LHCN-M2 (cell line): ENCODE measurements around the gene COX7A1. TPM values are rescaled to one million over a fixed set of nuclear protein-coding genes. Genes with fewer than 3 reads are reported as not detected.

Experiments used
- DNase-seq: peaks from one replicate; pipeline ENCODE4 v3.0.0-alpha.2; 2012; ENCODE audit warnings: low read depth
- total RNA-seq: library from RNA; depleted of rRNA; stranded (reverse); fragments of >200 nt; gene quantifications from 2 replicates; pipeline ENCODE4 v1.2.3, GENCODE V29; 2014; rRNA removed

The COX7A1 gene
- total RNA-seq, 1 experiment from 2014 or later = not detected

DNA sequence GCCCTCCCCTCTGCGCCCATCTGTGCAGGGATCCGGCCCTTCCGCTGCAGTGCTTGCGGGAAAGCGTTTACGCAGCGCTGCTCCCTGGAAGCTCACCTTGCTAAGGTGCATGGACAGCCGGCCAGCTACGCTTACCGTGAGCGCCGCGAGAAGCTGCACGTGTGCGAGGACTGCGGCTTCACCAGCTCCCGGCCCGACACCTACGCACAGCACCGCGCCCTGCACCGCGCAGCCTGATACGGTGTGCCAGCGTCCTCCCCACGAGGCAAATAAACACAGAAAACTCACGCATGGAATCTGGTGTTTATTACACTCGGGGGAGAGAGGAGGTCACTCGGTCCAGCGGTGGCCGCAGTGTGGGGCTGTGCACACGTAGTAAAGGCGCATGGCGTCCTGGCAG is 38.8 kb downstream of the COX7A1 start:
- no peak for DNase-seq

DNA sequence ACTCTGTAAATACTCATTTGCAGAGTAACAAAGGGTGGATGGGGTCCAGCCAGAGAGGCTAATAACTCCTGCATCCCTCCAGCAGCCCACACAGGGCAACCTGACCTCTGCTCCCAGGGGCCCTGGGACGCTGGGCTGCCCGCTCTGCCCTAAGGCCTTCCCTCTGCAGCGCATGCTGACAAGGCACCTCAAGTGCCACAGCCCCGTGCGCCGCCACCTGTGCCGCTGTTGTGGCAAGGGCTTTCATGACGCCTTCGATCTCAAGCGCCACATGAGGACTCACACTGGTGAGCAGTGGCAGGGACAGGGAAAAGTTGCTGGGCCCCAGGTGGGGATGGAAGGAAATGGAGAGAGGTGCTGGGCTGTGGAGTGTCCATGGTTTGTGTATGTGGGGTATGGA is 39.6 kb downstream of the COX7A1 start:
- DNase-seq = no peak

DNA sequence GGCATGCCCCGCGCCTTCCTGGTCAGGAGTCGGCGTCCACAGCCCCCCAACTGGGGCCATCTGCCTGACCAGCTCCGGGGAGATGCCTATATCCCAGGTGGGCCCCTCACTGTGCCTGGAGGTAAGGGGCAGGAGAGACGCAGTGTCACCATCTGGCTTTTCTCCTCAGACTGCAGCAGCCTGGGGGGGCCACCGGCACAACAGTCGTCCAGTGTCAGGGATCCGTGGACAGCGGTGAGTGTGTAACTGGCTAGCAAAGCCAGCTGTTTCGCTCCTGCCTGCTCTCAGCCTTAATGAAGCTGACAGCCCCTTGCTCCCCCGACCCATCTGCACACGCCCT is 41.1 kb downstream of the COX7A1 start:
- no peak for DNase-seq

- DNase-seq = no peak
Observed at GRCh38 chr19:36110487-36111199, 41.6 kb downstream of the COX7A1 start, which contains the start of gene OVOL3. OVOL3 (plus strand) TSS chr19:36111143; CDS start chr19:36111203, 60 bp downstream.

GRCh38 chr19:36108684-36109083 is 43.6 kb downstream of the COX7A1 start:
- no peak for DNase-seq

DNA sequence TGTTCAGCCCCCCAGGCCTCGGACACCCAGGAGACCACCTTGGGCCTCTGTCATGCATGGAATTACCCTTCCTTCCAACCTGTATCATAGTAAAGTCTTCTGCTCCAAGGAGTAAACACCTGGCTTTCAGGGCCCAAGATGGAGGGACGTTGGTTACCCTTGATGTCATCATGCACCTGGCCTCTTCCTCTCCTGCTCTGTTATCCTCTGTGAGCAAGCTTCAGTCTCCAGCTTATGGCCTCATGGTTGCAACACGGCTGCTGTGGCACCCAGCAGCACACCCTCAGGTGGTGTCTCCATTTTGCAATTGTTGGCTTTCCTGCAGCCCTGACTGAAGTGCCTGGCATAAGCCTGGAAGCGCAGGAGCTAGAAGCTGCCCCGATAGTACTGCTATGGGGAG is 45.3 kb downstream of the COX7A1 start:
- no peak for DNase-seq

- no peak for DNase-seq
Observed at GRCh38 chr19:36106441-36106840, 45.8 kb downstream of the COX7A1 start.

- DNase-seq = no peak
Observed at GRCh38 chr19:36103842-36104552, 48.2 kb downstream of the COX7A1 start.

GRCh38 chr19:36103040-36103626 is 49.1 kb downstream of the COX7A1 start:
- DNase-seq = no peak

- no peak for DNase-seq
Observed at GRCh38 chr19:36101550-36102327, 50.5 kb downstream of the COX7A1 start.

Other genes with a start within 250 kb of the COX7A1 start
- gene HCST, start 249.9 kb downstream of the COX7A1 start, total RNA-seq = not detected in 2 replicates
- gene TYROBP, start 244.2 kb downstream of the COX7A1 start, total RNA-seq = not detected in 2 replicates
- 6.5 and 8.3 TPM in 2 replicates for gene LRFN3, start 216.1 kb downstream of the COX7A1 start, total RNA-seq
- gene SDHAF1, start 157.3 kb downstream of the COX7A1 start, total RNA-seq = 24.7 and 28.6 TPM in 2 replicates
- 0.23 TPM in 1 of 2 replicates, not detected in the other for gene SYNE4, start 143.6 kb downstream of the COX7A1 start, total RNA-seq
- gene ALKBH6, start 138.2 kb downstream of the COX7A1 start, total RNA-seq = 32.6 and 39.6 TPM in 2 replicates
- 5.3 and 6.3 TPM in 2 replicates for gene CLIP3, start 119.6 kb downstream of the COX7A1 start, total RNA-seq
- 10.8 and 12.5 TPM in 2 replicates for gene THAP8, start 98.2 kb downstream of the COX7A1 start, total RNA-seq
- 22.0 and 23.6 TPM in 2 replicates for gene WDR62, start 97.5 kb downstream of the COX7A1 start, total RNA-seq
- not detected in 2 replicates for gene OVOL3, start 41.3 kb downstream of the COX7A1 start, total RNA-seq
- gene POLR2I, start 37.6 kb downstream of the COX7A1 start, total RNA-seq = 56.0 and 56.1 TPM in 2 replicates
- gene TBCB, start 37.0 kb downstream of the COX7A1 start, total RNA-seq = 295 and 302 TPM in 2 replicates
- 479 and 506 TPM in 2 replicates for gene CAPNS1, start 12.4 kb downstream of the COX7A1 start, total RNA-seq
- gene ZNF565, start 62.2 kb upstream of the COX7A1 start, total RNA-seq = 2.9 and 3.7 TPM in 2 replicates
- gene ZNF146, start 62.7 kb upstream of the COX7A1 start, total RNA-seq = 81.8 and 98.9 TPM in 2 replicates
- 1.9 and 3.2 TPM in 2 replicates for gene ZFP14, start 226.8 kb upstream of the COX7A1 start, total RNA-seq